Stimulated activated CD4-positive, alpha-beta T cell treated with anti-CD3 and anti-CD28 coated beads, Interleukin-1b, Interleukin-23, amount 100 ng/mL, for 24 hours (primary cell): ENCODE data around the gene GPHN.

Source experiments
- DNase-seq, 4 experiments: peaks; one replicate each; pipeline ENCODE4 v3.0.0-alpha.2; 2020; ENCODE audit warnings: low read depth in 4 of 4, low spot score in 1 of 4

GPHN gene

GRCh38 chr14:66916421-66916820, 408.5 kb downstream of the GPHN start:
- DNase-seq: no peak

GRCh38 chr14:66918527-66918926, 410.6 kb downstream of the GPHN start:
- DNase-seq: no peak

- no peak for DNase-seq
Observed at GRCh38 chr14:66920196-66920595, 412.2 kb downstream of the GPHN start.

GRCh38 chr14:66923251-66923650, 415.3 kb downstream of the GPHN start:
- DNase-seq: no peak

- DNase-seq: no peak
Observed at GRCh38 chr14:66939409-66939808, 431.5 kb downstream of the GPHN start.

- no peak for DNase-seq
Observed at GRCh38 chr14:66944872-66945271, 436.9 kb downstream of the GPHN start.

- no peak for DNase-seq
Observed at GRCh38 chr14:66955159-66955558, 447.2 kb downstream of the GPHN start.

GRCh38 chr14:66959437-66960050, 451.6 kb downstream of the GPHN start:
- no peak for DNase-seq

GRCh38 chr14:66965831-66966230, 457.9 kb downstream of the GPHN start:
- no peak for DNase-seq

- DNase-seq: no peak
Observed at GRCh38 chr14:66972469-66972868, 464.5 kb downstream of the GPHN start.

GRCh38 chr14:66974397-66975025, 466.6 kb downstream of the GPHN start:
- no peak for DNase-seq

GRCh38 chr14:66975251-66975650, 467.3 kb downstream of the GPHN start:
- DNase-seq: no peak

- no peak for DNase-seq
Observed at GRCh38 chr14:66979101-66979974, 471.4 kb downstream of the GPHN start.

GRCh38 chr14:66982247-66982646, 474.3 kb downstream of the GPHN start:
- DNase-seq: no peak

GRCh38 chr14:66992776-66993175, 484.8 kb downstream of the GPHN start:
- DNase-seq: no peak

GRCh38 chr14:66993512-66993911, 485.6 kb downstream of the GPHN start:
- no peak for DNase-seq

- DNase-seq: no peak
Observed at GRCh38 chr14:66998013-66998412, 490.1 kb downstream of the GPHN start.

GRCh38 chr14:66999978-67000377, 492.0 kb downstream of the GPHN start:
- no peak for DNase-seq

- no peak for DNase-seq
Observed at GRCh38 chr14:67002994-67003753, 495.2 kb downstream of the GPHN start.

GRCh38 chr14:67004521-67004920, 496.6 kb downstream of the GPHN start:
- no peak for DNase-seq

GRCh38 chr14:67010602-67011001, 502.7 kb downstream of the GPHN start:
- no peak for DNase-seq
